T47D (cell line): ENCODE measurements around the gene CPSF4L.

Experiments
- DNase-seq, 2 experiments: peaks; one replicate each; pipeline versions ENCODE4 v3.0.0 to v3.0.0-alpha.2; 2011 to 2012; ENCODE audit warnings: low read depth in 1 of 2, low spot score in 1 of 2
- JUND ChIP-seq: IDR thresholded peaks from 2 replicates; pipeline ENCODE4 v1.6.1; 2012; ENCODE audit warnings: low read depth
- in situ Hi-C: cut with HindIII; loops from 2 replicates; pipeline ENCODE4 v1.10.0; 2016; ENCODE audit warnings: low sequenced_read_pairs, low pct_unique_long_range_greater_than_20kb

CPSF4L gene

GRCh38 chr17:73285916-73286862 is 24.5 kb upstream of the CPSF4L start:
- in situ Hi-C loops = no loop called here
- TF ChIP-seq JUND = no peak
- no peak for DNase-seq

GRCh38 chr17:73285603-73285908 is 23.9 kb upstream of the CPSF4L start:
- TF ChIP-seq JUND = no peak
- DNase-seq = no peak
- in situ Hi-C loops = no loop called here

- TF ChIP-seq JUND = no peak
- no peak for DNase-seq
- in situ Hi-C loops = no loop called here
Observed at GRCh38 chr17:73284906-73285602, 23.4 kb upstream of the CPSF4L start.

- no peak for TF ChIP-seq JUND
- in situ Hi-C loops = no loop called here
- DNase-seq = no peak
Observed at GRCh38 chr17:73284354-73284753, 22.7 kb upstream of the CPSF4L start.

GRCh38 chr17:73283841-73284282 is 22.2 kb upstream of the CPSF4L start:
- no peak for DNase-seq
- no peak for TF ChIP-seq JUND
- in situ Hi-C loops = no loop called here

GRCh38 chr17:73283250-73283649 is 21.6 kb upstream of the CPSF4L start:
- DNase-seq = no peak
- TF ChIP-seq JUND = no peak
- in situ Hi-C loops = no loop called here

GRCh38 chr17:73282629-73283028 is 20.9 kb upstream of the CPSF4L start:
- DNase-seq = no peak
- no peak for TF ChIP-seq JUND
- in situ Hi-C loops = no loop called here

GRCh38 chr17:73281928-73282327 is 20.2 kb upstream of the CPSF4L start:
- in situ Hi-C loops = no loop called here
- no peak for DNase-seq
- TF ChIP-seq JUND = no peak

GRCh38 chr17:73280191-73280590 is 18.5 kb upstream of the CPSF4L start:
- no peak for DNase-seq
- in situ Hi-C loops = no loop called here
- no peak for TF ChIP-seq JUND

GRCh38 chr17:73279704-73280103 is 18.0 kb upstream of the CPSF4L start:
- in situ Hi-C loops = no loop called here
- TF ChIP-seq JUND = no peak

GRCh38 chr17:73278465-73279453 is 17.1 kb upstream of the CPSF4L start:
- peak in 1 of 2 experiments; percentile 76 for DNase-seq
- TF ChIP-seq JUND = 0 out of 2 replicates have a peak, but pooled peaks have one; percentile 17
- in situ Hi-C loops = no loop called here

More at GRCh38 chr17:73279704-73280103, 18.0 kb upstream of the CPSF4L start:
- DNase-seq = no peak

GRCh38 chr17:73278049-73278464 is 16.4 kb upstream of the CPSF4L start:
- TF ChIP-seq JUND = no peak
- in situ Hi-C loops = no loop called here
- DNase-seq = no peak
